ENCODE results near the gene COL6A5. TPM values are rescaled to one million over a fixed set of nuclear protein-coding genes. Genes with fewer than 3 reads are reported as not detected.

Gene COL6A5
- total and polyA plus RNA-seq, 2 donors (not counting 1 experiment from before 2014, with no cell fraction given) = 0.06 to 0.66 TPM

- TF ChIP-seq, protein P1, sequence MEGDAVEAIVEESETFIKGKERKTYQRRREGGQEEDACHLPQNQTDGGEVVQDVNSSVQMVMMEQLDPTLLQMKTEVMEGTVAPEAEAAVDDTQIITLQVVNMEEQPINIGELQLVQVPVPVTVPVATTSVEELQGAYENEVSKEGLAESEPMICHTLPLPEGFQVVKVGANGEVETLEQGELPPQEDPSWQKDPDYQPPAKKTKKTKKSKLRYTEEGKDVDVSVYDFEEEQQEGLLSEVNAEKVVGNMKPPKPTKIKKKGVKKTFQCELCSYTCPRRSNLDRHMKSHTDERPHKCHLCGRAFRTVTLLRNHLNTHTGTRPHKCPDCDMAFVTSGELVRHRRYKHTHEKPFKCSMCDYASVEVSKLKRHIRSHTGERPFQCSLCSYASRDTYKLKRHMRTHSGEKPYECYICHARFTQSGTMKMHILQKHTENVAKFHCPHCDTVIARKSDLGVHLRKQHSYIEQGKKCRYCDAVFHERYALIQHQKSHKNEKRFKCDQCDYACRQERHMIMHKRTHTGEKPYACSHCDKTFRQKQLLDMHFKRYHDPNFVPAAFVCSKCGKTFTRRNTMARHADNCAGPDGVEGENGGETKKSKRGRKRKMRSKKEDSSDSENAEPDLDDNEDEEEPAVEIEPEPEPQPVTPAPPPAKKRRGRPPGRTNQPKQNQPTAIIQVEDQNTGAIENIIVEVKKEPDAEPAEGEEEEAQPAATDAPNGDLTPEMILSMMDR (conservative IDR thresholded peaks at IDR 0.05 in 1 of 2, IDR thresholded peaks at IDR 0.05 in 1 of 2; ENCODE audit: low read depth in 1 of 2, low read length in 2 of 2) = no peak
- TF ChIP-seq EZH2 (IDR thresholded peaks at IDR 0.05; ENCODE audit: low read length, missing control alignments) = no peak
- H3K9ac ChIP-seq (ENCODE audit: insufficient read depth, low read length) = no peak overlapping the region
- DNase-seq (ENCODE audit: low read depth in 2 of 2) = no peak
- H3K27ac ChIP-seq (ENCODE audit: insufficient read depth, low read length) = no peak overlapping the region
- H3K27me3 ChIP-seq (ENCODE audit: control insufficient read depth, insufficient read depth, low read length) = no peaks in the 10 kb centered on the region
- no peaks in the 10 kb centered on the region for H4K20me1 ChIP-seq (ENCODE audit: control insufficient read depth, extremely low read depth, insufficient read depth, low read length)
- no peaks in the 10 kb centered on the region for H3K79me2 ChIP-seq (ENCODE audit: control insufficient read depth, insufficient read depth, low read length)
- no peaks in the 10 kb centered on the region for H3K9me3 ChIP-seq (ENCODE audit: control insufficient read depth, insufficient read depth, low read depth, low read length)
- no peaks in the 10 kb centered on the region for H3K36me3 ChIP-seq (ENCODE audit: control insufficient read depth, insufficient read depth, low read length)
- no peak overlapping the region for H3K4me2 ChIP-seq (ENCODE audit: extremely low read depth, insufficient read depth, low read length)
- H3K4me1 ChIP-seq (ENCODE audit: control insufficient read depth, extremely low read depth, insufficient read depth, low read length) = no peaks in the 10 kb centered on the region
- no peak overlapping the region for H2AFZ ChIP-seq (ENCODE audit: low read length)
- H3K4me3 ChIP-seq (replicated peaks in 1 of 4; ENCODE audit: control extremely low read depth in 1 of 4, insufficient read depth in 1 of 4, low read depth in 3 of 4, low read length in 4 of 4) = no peak overlapping the region
These were observed 80.0 kb downstream of the COL6A5 start for GRCh38 chr3:130425484-130425883.

DNA sequence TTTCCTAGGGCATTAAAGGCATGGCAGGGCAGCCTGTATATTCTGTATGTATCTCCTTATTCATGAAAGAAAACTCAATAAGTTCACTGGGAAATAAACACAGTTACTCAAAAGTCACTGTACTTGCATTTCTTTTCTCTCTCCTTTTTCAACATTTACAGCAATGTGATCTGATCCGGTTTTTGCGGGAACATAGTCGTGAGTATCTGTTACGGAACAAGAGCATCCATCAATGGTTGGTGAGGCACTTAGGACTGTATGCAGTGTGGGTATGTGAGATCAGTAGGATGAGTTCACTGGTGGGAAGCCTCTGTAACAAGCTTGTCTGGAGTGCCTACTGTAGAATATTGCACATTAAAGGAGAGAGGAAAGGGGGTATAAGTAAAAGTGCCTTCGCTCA, 80.7 kb downstream of the COL6A5 start:
- TF ChIP-seq EZH2 (IDR thresholded peaks at IDR 0.05; ENCODE audit: low read length, missing control alignments) = no peak
- TF ChIP-seq, protein P1 (conservative IDR thresholded peaks at IDR 0.05 in 1 of 2, IDR thresholded peaks at IDR 0.05 in 1 of 2; ENCODE audit: low read depth in 1 of 2, low read length in 2 of 2) = no peak
- no peaks in the 10 kb centered on the region for H3K4me1 ChIP-seq (ENCODE audit: control insufficient read depth, extremely low read depth, insufficient read depth, low read length)
- no peak overlapping the region for H2AFZ ChIP-seq (ENCODE audit: low read length)
- H3K36me3 ChIP-seq (ENCODE audit: control insufficient read depth, insufficient read depth, low read length) = no peaks in the 10 kb centered on the region
- H3K27me3 ChIP-seq (ENCODE audit: control insufficient read depth, insufficient read depth, low read length) = no peaks in the 10 kb centered on the region
- no peak overlapping the region for H3K27ac ChIP-seq (ENCODE audit: insufficient read depth, low read length)
- H3K79me2 ChIP-seq (ENCODE audit: control insufficient read depth, insufficient read depth, low read length) = no peaks in the 10 kb centered on the region
- H3K4me3 ChIP-seq (replicated peaks in 1 of 4; ENCODE audit: control extremely low read depth in 1 of 4, insufficient read depth in 1 of 4, low read depth in 3 of 4, low read length in 4 of 4) = no peak overlapping the region
- H3K9ac ChIP-seq (ENCODE audit: insufficient read depth, low read length) = no peak overlapping the region
- H3K4me2 ChIP-seq (ENCODE audit: extremely low read depth, insufficient read depth, low read length) = no peak overlapping the region
- DNase-seq (ENCODE audit: low read depth in 2 of 2) = no peak
- no peaks in the 10 kb centered on the region for H4K20me1 ChIP-seq (ENCODE audit: control insufficient read depth, extremely low read depth, insufficient read depth, low read length)
- H3K9me3 ChIP-seq (ENCODE audit: control insufficient read depth, insufficient read depth, low read depth, low read length) = no peaks in the 10 kb centered on the region

DNA sequence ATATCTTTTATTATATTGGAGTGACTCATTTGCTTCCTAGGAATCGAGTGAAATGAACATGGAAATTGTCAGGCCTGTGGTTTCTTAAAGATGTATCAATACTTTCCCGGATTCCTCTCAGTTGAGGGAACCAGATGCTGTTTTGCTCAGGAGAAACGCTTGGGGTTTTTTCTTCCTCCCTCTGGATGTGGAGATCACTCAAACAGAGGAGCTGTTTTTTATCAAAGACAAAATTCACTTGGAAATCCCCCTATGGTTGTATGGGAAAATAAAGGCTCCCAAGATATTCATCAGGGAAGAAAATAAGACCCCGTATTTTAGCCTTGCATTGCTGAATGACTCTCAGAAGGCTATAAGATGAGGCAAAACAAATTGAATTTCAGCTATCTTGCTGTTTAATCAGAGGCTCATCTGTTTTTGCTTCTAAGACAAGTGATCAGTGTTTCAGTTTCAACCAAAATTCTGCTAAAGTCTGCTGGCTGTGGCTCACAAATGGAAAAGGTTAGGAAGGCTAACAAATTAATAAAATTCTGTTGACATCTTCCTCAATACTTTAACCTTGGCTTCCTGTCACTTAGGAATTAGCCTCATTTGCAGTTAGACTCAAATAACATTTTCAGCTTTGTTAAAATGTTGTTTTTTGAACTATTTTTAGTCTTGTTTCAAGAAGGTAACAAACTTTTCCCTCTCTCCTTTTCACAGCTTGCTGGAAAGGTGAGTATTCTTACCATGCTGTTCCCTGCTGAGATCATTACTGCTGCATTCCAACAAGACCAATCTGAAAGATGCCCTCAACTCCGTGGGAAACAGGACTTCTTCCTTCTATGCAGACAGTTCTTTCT, 83.6 kb downstream of the COL6A5 start:
- Histone ChIP-seq H3K27ac (ENCODE audit: insufficient read depth, low read length) (no peak overlapping the region), H3K36me3 (ENCODE audit: control insufficient read depth, insufficient read depth, low read length) (no peaks in the 10 kb centered on the region), H3K9ac (ENCODE audit: insufficient read depth, low read length) (no peak overlapping the region), H3K4me3 (replicated peaks in 1 of 4; ENCODE audit: control extremely low read depth in 1 of 4, insufficient read depth in 1 of 4, low read depth in 3 of 4, low read length in 4 of 4) (no peak overlapping the region), H2AFZ (ENCODE audit: low read length) (no peak overlapping the region), H3K27me3 (ENCODE audit: control insufficient read depth, insufficient read depth, low read length) (no peaks in the 10 kb centered on the region), H3K79me2 (ENCODE audit: control insufficient read depth, insufficient read depth, low read length) (no peaks in the 10 kb centered on the region), H3K4me1 (ENCODE audit: control insufficient read depth, extremely low read depth, insufficient read depth, low read length) (no peaks in the 10 kb centered on the region), H4K20me1 (ENCODE audit: control insufficient read depth, extremely low read depth, insufficient read depth, low read length) (no peaks in the 10 kb centered on the region), H3K4me2 (ENCODE audit: extremely low read depth, insufficient read depth, low read length) (no peak overlapping the region), H3K9me3 (ENCODE audit: control insufficient read depth, insufficient read depth, low read depth, low read length) (no peaks in the 10 kb centered on the region)
- no peak for DNase-seq (ENCODE audit: low read depth in 2 of 2)
- TF ChIP-seq, protein P1 (conservative IDR thresholded peaks at IDR 0.05 in 1 of 2, IDR thresholded peaks at IDR 0.05 in 1 of 2; ENCODE audit: low read depth in 1 of 2, low read length in 2 of 2) = no peak
- no peak for TF ChIP-seq EZH2 (IDR thresholded peaks at IDR 0.05; ENCODE audit: low read length, missing control alignments)
